Measurements from ENCODE around the gene ATP2B2. TPM values are rescaled to one million over a fixed set of nuclear protein-coding genes. Genes with fewer than 3 reads are reported as not detected.

ATP2B2 gene
- total and polyA plus RNA-seq, 10 of the 15 experiments (the other 5 are each of a cell fraction or from before 2014, with no cell fraction given), result 0.04 TPM; not detected in 9

GRCh38 chr3:10463533-10464434 lies 41.6 kb downstream of the ATP2B2 start:
- no peaks in the 10 kb centered on the region for H3K79me2 ChIP-seq (ENCODE audit: control insufficient read depth, insufficient read depth, low read length)
- ChIA-PET RAD21 (ENCODE audit: unreplicated experiment) (no interaction called here), CTCF (no interaction called here), SMC1A (ENCODE audit: uncharacterized antibody, unreplicated experiment) (no interaction called here), POLR2A (no interaction called here)
- H3K36me3 ChIP-seq (ENCODE audit: control insufficient read depth in 2 of 2, insufficient read depth in 2 of 2, low read length in 1 of 2), result no peaks in the 10 kb centered on the region
- H3K27me3 ChIP-seq (replicated peaks in 1 of 2; ENCODE audit: control insufficient read depth in 2 of 2, insufficient read depth in 2 of 2, low read length in 1 of 2), result peaks cover 0 to 1% of the 10 kb centered on the region in 2 experiments; a peak in 1 of 4 replicates
- H4K20me1 ChIP-seq (ENCODE audit: control insufficient read depth, insufficient read depth), result no peaks in the 10 kb centered on the region
- intact Hi-C loops (cut with micrococcal nuclease; ENCODE audit: unreplicated experiment), result no loop called here
- WGBS (ENCODE audit: insufficient coverage, insufficient replicate concordance, low lambda C conversion rate, missing lambda C conversion rate), result 12% methylated on average over 21 of the region's 21 CpGs
- ATAC-seq (no peak), FAIRE-seq (no peak), DNase-seq (ENCODE audit: low read depth, low spot score) (no peak)
- in situ Hi-C loops (cut with MboI), result no loop called here
- H3K4me2 ChIP-seq (ENCODE audit: control insufficient read depth, insufficient read depth), result no peak overlapping the region
- H2AFZ ChIP-seq (ENCODE audit: control insufficient read depth, low read depth, low read length), result no peak overlapping the region
- no peak overlapping the region for H3K4me3 ChIP-seq
- no peaks in the 10 kb centered on the region for H3K4me1 ChIP-seq (ENCODE audit: control insufficient read depth, insufficient read depth, low read length)
- no peak overlapping the region for H3K9ac ChIP-seq (ENCODE audit: control insufficient read depth, insufficient read depth, low read length)
- no peak overlapping the region for H3K27ac ChIP-seq (ENCODE audit: control insufficient read depth, insufficient read depth)
- BruUV-seq (replicated peaks), result no TSS peak
- no peaks in the 10 kb centered on the region; the same call in 2 of the 3 replicates for H3K9me3 ChIP-seq (replicated peaks; ENCODE audit: control insufficient read depth, insufficient read depth, low read length)
- no peak for TF ChIP-seq CEBPB (IDR thresholded peaks at IDR 0.05; ENCODE audit: borderline replicate concordance in 1 of 2, low read depth in 2 of 2, low read length in 2 of 2)
- TF ChIP-seq JUNB (IDR thresholded peaks at IDR 0.05), result no peak
- no peak for TF ChIP-seq CHD4 (IDR thresholded peaks at IDR 0.05)
- TF ChIP-seq ZBTB11 (CRISPR knock-in tag; IDR thresholded peaks at IDR 0.05), result no peak
- no peak for TF ChIP-seq NRF1 (conservative IDR thresholded peaks at IDR 0.05; ENCODE audit: low read depth, low read length)
- TF ChIP-seq NKRF (conservative IDR thresholded peaks at IDR 0.05), result no peak
- TF ChIP-seq, protein P1, sequence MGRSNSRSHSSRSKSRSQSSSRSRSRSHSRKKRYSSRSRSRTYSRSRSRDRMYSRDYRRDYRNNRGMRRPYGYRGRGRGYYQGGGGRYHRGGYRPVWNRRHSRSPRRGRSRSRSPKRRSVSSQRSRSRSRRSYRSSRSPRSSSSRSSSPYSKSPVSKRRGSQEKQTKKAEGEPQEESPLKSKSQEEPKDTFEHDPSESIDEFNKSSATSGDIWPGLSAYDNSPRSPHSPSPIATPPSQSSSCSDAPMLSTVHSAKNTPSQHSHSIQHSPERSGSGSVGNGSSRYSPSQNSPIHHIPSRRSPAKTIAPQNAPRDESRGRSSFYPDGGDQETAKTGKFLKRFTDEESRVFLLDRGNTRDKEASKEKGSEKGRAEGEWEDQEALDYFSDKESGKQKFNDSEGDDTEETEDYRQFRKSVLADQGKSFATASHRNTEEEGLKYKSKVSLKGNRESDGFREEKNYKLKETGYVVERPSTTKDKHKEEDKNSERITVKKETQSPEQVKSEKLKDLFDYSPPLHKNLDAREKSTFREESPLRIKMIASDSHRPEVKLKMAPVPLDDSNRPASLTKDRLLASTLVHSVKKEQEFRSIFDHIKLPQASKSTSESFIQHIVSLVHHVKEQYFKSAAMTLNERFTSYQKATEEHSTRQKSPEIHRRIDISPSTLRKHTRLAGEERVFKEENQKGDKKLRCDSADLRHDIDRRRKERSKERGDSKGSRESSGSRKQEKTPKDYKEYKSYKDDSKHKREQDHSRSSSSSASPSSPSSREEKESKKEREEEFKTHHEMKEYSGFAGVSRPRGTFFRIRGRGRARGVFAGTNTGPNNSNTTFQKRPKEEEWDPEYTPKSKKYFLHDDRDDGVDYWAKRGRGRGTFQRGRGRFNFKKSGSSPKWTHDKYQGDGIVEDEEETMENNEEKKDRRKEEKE (IDR thresholded peaks at IDR 0.05), result no peak
- TF ChIP-seq KLF5 (IDR thresholded peaks at IDR 0.05; ENCODE audit: partially characterized antibody), result no peak
- TF ChIP-seq IKZF2 (IDR thresholded peaks at IDR 0.05), result no peak
- no peak for TF ChIP-seq CTCF (IDR thresholded peaks at IDR 0.05 in 2 of 3, conservative IDR thresholded peaks at IDR 0.05 in 1 of 3; ENCODE audit: control insufficient read depth in 2 of 3, extremely low read depth in 1 of 3, insufficient read depth in 1 of 3, low read depth in 3 of 3, low read length in 3 of 3)
